ENCODE measurements around the gene NHLRC1.

GRCh38 chr6:18166312-18167036 is 44.0 kb upstream of the NHLRC1 start:
- TF ChIP-seq RELA (CRISPR knock-in tag; IDR thresholded peaks at IDR 0.05; ENCODE audit: borderline replicate concordance) (no peak), HMGA2 (CRISPR knock-in tag; IDR thresholded peaks at IDR 0.05) (no peak), ATF2 (CRISPR knock-in tag; IDR thresholded peaks at IDR 0.05; ENCODE audit: borderline replicate concordance, low read depth) (no peak), IRF1 (CRISPR knock-in tag; IDR thresholded peaks at IDR 0.05) (no peak), ELF4 (CRISPR knock-in tag; IDR thresholded peaks at IDR 0.05; ENCODE audit: low read depth) (no peak), NR2C2 (CRISPR knock-in tag; IDR thresholded peaks at IDR 0.05) (no peak), TEAD1 (CRISPR knock-in tag; IDR thresholded peaks at IDR 0.05) (no peak), JUN (CRISPR knock-in tag; IDR thresholded peaks at IDR 0.05) (no peak)
- TF ChIP-seq, protein P1, sequence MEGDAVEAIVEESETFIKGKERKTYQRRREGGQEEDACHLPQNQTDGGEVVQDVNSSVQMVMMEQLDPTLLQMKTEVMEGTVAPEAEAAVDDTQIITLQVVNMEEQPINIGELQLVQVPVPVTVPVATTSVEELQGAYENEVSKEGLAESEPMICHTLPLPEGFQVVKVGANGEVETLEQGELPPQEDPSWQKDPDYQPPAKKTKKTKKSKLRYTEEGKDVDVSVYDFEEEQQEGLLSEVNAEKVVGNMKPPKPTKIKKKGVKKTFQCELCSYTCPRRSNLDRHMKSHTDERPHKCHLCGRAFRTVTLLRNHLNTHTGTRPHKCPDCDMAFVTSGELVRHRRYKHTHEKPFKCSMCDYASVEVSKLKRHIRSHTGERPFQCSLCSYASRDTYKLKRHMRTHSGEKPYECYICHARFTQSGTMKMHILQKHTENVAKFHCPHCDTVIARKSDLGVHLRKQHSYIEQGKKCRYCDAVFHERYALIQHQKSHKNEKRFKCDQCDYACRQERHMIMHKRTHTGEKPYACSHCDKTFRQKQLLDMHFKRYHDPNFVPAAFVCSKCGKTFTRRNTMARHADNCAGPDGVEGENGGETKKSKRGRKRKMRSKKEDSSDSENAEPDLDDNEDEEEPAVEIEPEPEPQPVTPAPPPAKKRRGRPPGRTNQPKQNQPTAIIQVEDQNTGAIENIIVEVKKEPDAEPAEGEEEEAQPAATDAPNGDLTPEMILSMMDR (IDR thresholded peaks at IDR 0.05): no peak
- TF ChIP-seq, protein P2, sequence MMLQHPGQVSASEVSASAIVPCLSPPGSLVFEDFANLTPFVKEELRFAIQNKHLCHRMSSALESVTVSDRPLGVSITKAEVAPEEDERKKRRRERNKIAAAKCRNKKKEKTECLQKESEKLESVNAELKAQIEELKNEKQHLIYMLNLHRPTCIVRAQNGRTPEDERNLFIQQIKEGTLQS (CRISPR knock-in tag; conservative IDR thresholded peaks at IDR 0.05): no peak

All from WTC11 (cell line).